Tibial nerve (tissue), 4 donors: ENCODE results near the gene CCR4. TPM values are rescaled to one million over a fixed set of nuclear protein-coding genes. Genes with fewer than 3 reads are reported as not detected.

Experiments
- DNase-seq, 2 donors: peaks; one replicate each; pipeline ENCODE4 v3.0.0-alpha.2; 2019; ENCODE audit warnings: low spot score in 2 of 2
- H3K27ac ChIP-seq, 4 donors: fragments of 200-600 bp; sonication (generic) in 3 of 4; one replicate each; pipeline ENCODE4 v1.5.1; 2017 to 2019; ENCODE audit warnings: mild to moderate bottlenecking in 1 of 4
- H3K27me3 ChIP-seq, 2 donors: fragments of 200-600 bp; sonication (generic) in 1 of 2; one replicate each; pipeline versions ENCODE4 v1.5.1 to v1.6.0; 2017 to 2019
- H3K36me3 ChIP-seq, 3 donors: fragments of 200-600 bp; sonication (generic); one replicate each; pipeline ENCODE4 v1.5.1; 2018 to 2019
- H3K4me1 ChIP-seq, 4 donors: fragments of 200-600 bp; sonication (generic) in 3 of 4; one replicate each; pipeline ENCODE4 v1.5.1; 2017 to 2019
- H3K4me3 ChIP-seq, 4 donors: fragments of 200-600 bp; sonication (generic) in 3 of 4; one replicate each; pipeline ENCODE4 v1.5.1; 2017 to 2019; ENCODE audit warnings: mild to moderate bottlenecking in 1 of 4, moderate library complexity in 1 of 4
- H3K9me3 ChIP-seq, 4 donors: fragments of 200-600 bp; sonication (generic) in 3 of 4; one replicate each; pipeline ENCODE4 v1.5.1; 2017 to 2019
- EP300 ChIP-seq, 2 donors: sonication (generic); formaldehyde crosslinking; IDR thresholded peaks; one replicate each; pipeline ENCODE4 v1.6.1; 2017; ENCODE audit warnings: antibody characterized with exemption in 2 of 2, mild to moderate bottlenecking in 1 of 2
- POLR2A ChIP-seq, 2 donors: fragments of 450-650 bp; IDR thresholded peaks; one replicate each; pipeline ENCODE4 v1.6.1; 2017; ENCODE audit warnings: antibody characterized with exemption in 2 of 2, mild to moderate bottlenecking in 2 of 2, moderate library complexity in 2 of 2
- WGBS, 2 donors: methylation state at CpG; one replicate each; pipeline ENCODE4 v1.1.5; 2018; 5-methylcytosine and 5-hydroxymethylcytosine counted together
- total RNA-seq, 4 donors: library from RNA; depleted of rRNA; stranded (reverse); fragments of >200 nt; gene quantifications; one replicate each; pipeline ENCODE4 v1.1.0, GENCODE V29; 2016
- TF ChIP-seq, protein P1 (sequence below), 5 experiments: fragments of 200-600 bp in 3 of 5; fragments of 450-650 bp in 2 of 5; sonication (generic) in 3 of 5; IDR thresholded peaks; one replicate each; pipeline ENCODE4 v1.5.1; 2016 to 2019; ENCODE audit warnings: antibody characterized with exemption in 5 of 5, mild to moderate bottlenecking in 3 of 5, moderate library complexity in 2 of 5

CCR4 gene
- total RNA-seq, 4 donors from 2014 or later = 0.21 to 0.30 TPM; not detected in 2

DNA sequence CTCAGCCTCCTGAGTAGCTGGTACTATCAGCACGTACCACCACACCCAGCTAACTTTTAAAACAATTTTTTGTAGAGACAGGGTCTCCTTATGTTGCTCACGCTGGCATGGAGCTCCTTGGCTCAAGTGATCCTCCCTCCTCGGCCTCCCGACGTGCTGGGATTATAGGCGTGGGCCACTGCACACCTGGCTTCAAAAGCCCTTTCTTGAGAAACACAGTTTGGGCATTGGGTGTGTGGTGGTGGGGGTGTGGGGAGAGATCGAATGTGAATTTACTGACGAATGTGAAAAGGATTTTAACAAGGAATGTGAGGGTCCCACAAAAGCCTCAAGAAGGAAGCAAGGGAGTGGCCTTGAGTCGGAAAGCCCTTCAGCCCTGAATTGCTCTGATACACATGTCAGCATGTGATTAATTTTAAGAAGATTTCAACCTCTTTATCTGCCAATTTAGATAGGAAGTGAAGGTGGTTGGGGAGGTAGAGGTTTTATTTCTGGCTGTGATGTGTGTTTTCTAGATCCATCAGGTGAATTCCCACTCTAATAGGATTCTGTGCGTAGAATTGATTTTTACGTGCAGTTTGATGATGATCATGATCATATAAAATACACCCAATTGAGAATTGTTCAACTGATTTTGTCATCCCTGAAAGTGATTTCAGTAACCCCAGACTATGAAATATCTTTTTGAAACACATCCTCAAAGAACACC lies 1.1 kb downstream of the CCR4 start:
- no peak for DNase-seq
- Histone ChIP-seq H3K27ac (no peak overlapping the region), H3K27me3 (no peaks in the 10 kb centered on the region), H3K9me3 (no peaks in the 10 kb centered on the region), H3K4me3 (no peak overlapping the region), H3K4me1 (no peaks in the 10 kb centered on the region), H3K36me3 (no peaks in the 10 kb centered on the region)
- no peak for TF ChIP-seq EP300 (IDR thresholded peaks at IDR 0.05)
- no peak for TF ChIP-seq POLR2A (IDR thresholded peaks at IDR 0.05)
- 85% methylated on average over 11 of the region's 11 CpGs for WGBS, 2 donors

DNA sequence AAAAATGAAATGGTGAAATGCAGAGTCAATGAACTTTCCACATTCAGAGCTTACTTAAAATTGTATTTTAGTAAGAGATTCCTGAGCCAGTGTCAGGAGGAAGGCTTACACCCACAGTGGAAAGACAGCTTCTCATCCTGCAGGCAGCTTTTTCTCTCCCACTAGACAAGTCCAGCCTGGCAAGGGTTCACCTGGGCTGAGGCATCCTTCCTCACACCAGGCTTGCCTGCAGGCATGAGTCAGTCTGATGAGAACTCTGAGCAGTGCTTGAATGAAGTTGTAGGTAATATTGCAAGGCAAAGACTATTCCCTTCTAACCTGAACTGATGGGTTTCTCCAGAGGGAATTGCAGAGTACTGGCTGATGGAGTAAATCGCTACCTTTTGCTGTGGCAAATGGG lies 3.1 kb downstream of the CCR4 start:
- no peak overlapping the region for H3K4me3 ChIP-seq
- no peak for DNase-seq
- TF ChIP-seq POLR2A (IDR thresholded peaks at IDR 0.05) = no peak
- TF ChIP-seq, protein P1, sequence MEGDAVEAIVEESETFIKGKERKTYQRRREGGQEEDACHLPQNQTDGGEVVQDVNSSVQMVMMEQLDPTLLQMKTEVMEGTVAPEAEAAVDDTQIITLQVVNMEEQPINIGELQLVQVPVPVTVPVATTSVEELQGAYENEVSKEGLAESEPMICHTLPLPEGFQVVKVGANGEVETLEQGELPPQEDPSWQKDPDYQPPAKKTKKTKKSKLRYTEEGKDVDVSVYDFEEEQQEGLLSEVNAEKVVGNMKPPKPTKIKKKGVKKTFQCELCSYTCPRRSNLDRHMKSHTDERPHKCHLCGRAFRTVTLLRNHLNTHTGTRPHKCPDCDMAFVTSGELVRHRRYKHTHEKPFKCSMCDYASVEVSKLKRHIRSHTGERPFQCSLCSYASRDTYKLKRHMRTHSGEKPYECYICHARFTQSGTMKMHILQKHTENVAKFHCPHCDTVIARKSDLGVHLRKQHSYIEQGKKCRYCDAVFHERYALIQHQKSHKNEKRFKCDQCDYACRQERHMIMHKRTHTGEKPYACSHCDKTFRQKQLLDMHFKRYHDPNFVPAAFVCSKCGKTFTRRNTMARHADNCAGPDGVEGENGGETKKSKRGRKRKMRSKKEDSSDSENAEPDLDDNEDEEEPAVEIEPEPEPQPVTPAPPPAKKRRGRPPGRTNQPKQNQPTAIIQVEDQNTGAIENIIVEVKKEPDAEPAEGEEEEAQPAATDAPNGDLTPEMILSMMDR (IDR thresholded peaks at IDR 0.05) = no peak
- TF ChIP-seq EP300 (IDR thresholded peaks at IDR 0.05) = no peak
- 76 to 93% methylated on average over 1 of the region's 1 CpG for WGBS, 2 donors
- no peak overlapping the region for H3K27ac ChIP-seq
- H3K4me1 ChIP-seq = no peaks in the 10 kb centered on the region
- H3K27me3 ChIP-seq = no peaks in the 10 kb centered on the region
- no peaks in the 10 kb centered on the region for H3K9me3 ChIP-seq
- H3K36me3 ChIP-seq = no peaks in the 10 kb centered on the region

DNA sequence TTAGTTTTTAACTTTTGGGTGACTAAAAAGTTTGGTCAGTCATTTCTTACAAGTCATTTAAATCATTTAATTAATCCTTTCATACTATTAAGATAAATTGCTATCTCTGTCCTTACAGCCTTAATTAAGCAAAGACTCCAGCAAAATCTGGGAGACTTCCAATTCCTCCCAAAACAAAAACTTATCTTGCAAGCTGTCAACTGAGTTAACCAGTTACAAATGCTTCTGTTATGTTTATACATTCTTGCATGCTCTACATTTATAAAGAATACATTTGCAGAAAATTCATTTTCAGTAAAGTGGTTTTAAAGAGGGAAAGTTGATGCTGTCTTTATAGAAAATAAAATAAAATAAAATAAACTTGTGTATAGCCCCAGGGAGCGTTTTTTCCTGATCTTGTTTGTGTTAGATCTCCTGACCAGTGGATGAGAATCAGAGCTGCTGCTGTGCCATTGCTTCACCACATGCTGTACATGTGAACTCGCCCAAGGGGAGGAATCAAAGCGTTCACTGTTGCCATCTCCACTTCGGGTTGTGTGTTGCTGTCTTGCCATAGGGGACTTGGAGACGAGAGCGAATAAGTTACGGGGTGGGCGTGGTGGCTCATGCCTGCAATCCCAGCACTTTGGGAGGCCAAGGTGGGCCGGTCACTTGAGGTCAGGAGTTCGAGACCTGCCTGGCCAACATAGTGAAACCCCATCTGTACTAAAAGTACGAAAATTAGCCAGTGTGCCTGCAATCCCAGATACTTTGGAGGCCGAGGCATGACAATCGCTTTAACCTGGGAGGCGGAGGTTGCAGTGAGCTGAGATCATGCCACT lies 5.5 kb downstream of the CCR4 start:
- no peak overlapping the region for H3K4me3 ChIP-seq
- H3K36me3 ChIP-seq = no peaks in the 10 kb centered on the region
- no peaks in the 10 kb centered on the region for H3K9me3 ChIP-seq
- no peaks in the 10 kb centered on the region for H3K4me1 ChIP-seq
- WGBS, 2 donors = 86 to 88% methylated on average over 14 of the region's 14 CpGs
- no peak overlapping the region for H3K27ac ChIP-seq
- no peak for DNase-seq
- no peak for TF ChIP-seq POLR2A (IDR thresholded peaks at IDR 0.05)
- TF ChIP-seq EP300 (IDR thresholded peaks at IDR 0.05) = no peak
- TF ChIP-seq, protein P1 (IDR thresholded peaks at IDR 0.05) = no peak
- H3K27me3 ChIP-seq = no peaks in the 10 kb centered on the region

DNA sequence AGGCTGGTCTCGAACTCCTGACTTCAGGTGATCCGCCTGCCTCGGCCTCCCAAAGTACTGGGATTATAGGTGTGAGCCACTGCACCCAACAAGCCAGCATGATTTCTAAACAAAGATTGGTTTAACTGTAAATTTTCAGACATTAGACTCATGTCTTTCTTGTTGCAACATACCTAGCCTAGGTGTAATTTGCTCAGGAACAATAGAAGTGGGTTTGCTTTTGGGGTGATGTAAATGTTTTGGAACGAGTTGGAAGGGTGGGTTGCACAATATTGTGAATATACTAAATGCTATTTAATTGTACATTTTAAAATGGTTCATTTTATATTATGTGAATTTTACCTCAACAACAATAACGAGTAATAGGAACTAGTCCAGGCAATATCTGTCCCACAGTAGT lies 7.1 kb downstream of the CCR4 start:
- 86 to 92% methylated on average over 5 of the region's 5 CpGs for WGBS, 2 donors
- Histone ChIP-seq H3K9me3 (no peaks in the 10 kb centered on the region), H3K4me1 (no peaks in the 10 kb centered on the region)

DNA sequence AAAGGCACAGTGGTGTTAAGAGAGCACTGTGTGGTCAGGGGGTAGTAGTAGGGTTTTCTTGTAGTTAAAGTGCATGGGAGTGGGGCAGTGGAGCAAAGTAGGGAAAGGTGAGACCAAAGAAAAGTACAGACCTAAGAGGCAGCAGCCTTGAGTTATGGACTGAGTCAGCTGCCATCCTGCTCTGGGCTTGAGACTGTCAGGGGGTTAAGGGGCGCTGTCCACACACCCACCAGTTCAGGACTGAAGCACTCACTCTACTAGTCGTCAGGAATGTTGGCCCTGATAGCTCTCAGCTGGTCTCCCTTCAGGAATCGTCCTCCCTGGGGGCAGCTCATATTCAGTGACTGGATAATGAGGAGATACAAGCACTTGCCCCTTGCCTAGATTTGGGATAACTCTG lies 7.9 kb downstream of the CCR4 start:
- H3K27me3 ChIP-seq = no peaks in the 10 kb centered on the region
- DNase-seq = no peak

More for the DNA sequence above, 7.1 kb downstream of the CCR4 start:
- DNase-seq = no peak
- Histone ChIP-seq H3K36me3 (no peaks in the 10 kb centered on the region), H3K4me3 (no peak overlapping the region), H3K27ac (no peak overlapping the region), H3K27me3 (no peaks in the 10 kb centered on the region)
- TF ChIP-seq, protein P1 (IDR thresholded peaks at IDR 0.05) = no peak
- no peak for TF ChIP-seq EP300 (IDR thresholded peaks at IDR 0.05)
- TF ChIP-seq POLR2A (IDR thresholded peaks at IDR 0.05) = no peak

More for the DNA sequence above, 7.9 kb downstream of the CCR4 start:
- 40 to 50% methylated on average over 3 of the region's 3 CpGs for WGBS, 2 donors
- Histone ChIP-seq H3K9me3 (no peaks in the 10 kb centered on the region), H3K36me3 (no peaks in the 10 kb centered on the region), H3K4me1 (no peaks in the 10 kb centered on the region), H3K27ac (no peak overlapping the region), H3K4me3 (no peak overlapping the region)
- TF ChIP-seq EP300 (IDR thresholded peaks at IDR 0.05) (no peak), POLR2A (IDR thresholded peaks at IDR 0.05) (no peak)
- TF ChIP-seq, protein P1 (IDR thresholded peaks at IDR 0.05) = no peak
